Testis (tissue), 2 donors: Measurements from ENCODE around the gene TSPAN32.

Experiments
- POLR2A ChIP-seq: fragments of 450-650 bp; IDR thresholded peaks from one replicate; pipeline ENCODE4 v1.6.1; 2017; ENCODE audit warnings: antibody characterized with exemption, mild to moderate bottlenecking, moderate library complexity
- TF ChIP-seq, protein P1 (sequence below), 3 experiments: fragments of 450-650 bp in 2 of 3; fragments of 200-600 bp in 1 of 3; sonication (generic) in 1 of 3; IDR thresholded peaks; one replicate each; pipeline ENCODE4 v1.5.1; 2016 to 2019; ENCODE audit warnings: antibody characterized with exemption in 3 of 3, mild to moderate bottlenecking in 2 of 3, moderate library complexity in 1 of 3

- TF ChIP-seq, protein P1, sequence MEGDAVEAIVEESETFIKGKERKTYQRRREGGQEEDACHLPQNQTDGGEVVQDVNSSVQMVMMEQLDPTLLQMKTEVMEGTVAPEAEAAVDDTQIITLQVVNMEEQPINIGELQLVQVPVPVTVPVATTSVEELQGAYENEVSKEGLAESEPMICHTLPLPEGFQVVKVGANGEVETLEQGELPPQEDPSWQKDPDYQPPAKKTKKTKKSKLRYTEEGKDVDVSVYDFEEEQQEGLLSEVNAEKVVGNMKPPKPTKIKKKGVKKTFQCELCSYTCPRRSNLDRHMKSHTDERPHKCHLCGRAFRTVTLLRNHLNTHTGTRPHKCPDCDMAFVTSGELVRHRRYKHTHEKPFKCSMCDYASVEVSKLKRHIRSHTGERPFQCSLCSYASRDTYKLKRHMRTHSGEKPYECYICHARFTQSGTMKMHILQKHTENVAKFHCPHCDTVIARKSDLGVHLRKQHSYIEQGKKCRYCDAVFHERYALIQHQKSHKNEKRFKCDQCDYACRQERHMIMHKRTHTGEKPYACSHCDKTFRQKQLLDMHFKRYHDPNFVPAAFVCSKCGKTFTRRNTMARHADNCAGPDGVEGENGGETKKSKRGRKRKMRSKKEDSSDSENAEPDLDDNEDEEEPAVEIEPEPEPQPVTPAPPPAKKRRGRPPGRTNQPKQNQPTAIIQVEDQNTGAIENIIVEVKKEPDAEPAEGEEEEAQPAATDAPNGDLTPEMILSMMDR (IDR thresholded peaks at IDR 0.05), result no peak
- TF ChIP-seq POLR2A, result no peak
Measured at GRCh38 chr11:2312232-2313042, 10.6 kb downstream of the TSPAN32 start.
